Right lobe of liver (tissue), 4 donors: ENCODE data around the gene CD244.

ENCODE experiments used
- POLR2A ChIP-seq: fragments of 450-650 bp; IDR thresholded peaks from one replicate; pipeline ENCODE4 v1.6.1; 2017; ENCODE audit warnings: antibody characterized with exemption, mild to moderate bottlenecking
- TF ChIP-seq, protein P1 (sequence below), 4 donors: fragments of 200-600 bp in 3 of 4; fragments of 450-650 bp in 1 of 4; IDR thresholded peaks; one replicate each; pipeline versions ENCODE4 v1.5.1 to v1.8.0; 2016 to 2022; ENCODE audit warnings: antibody characterized with exemption in 4 of 4, mild to moderate bottlenecking in 2 of 4
- donor health status: DM: no; HTN: no; CAD: no.
- donor health status: DM: no; HTN: no; CAD: no.
- donor health status: DM: no; HTN: yes; CAD: no.

DNA sequence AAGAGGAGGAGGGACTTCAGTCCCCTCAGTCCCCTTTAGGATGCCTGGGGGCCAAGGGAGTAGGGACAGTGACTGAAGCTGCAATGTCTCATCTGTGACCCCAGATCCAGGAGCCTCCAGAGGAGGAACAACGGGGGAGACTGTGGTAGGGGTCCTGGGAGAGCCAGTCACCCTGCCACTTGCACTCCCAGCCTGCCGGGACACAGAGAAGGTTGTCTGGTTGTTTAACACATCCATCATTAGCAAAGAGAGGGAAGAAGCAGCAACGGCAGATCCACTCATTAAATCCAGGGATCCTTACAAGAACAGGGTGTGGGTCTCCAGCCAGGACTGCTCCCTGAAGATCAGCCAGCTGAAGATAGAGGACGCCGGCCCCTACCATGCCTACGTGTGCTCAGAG lies 48.4 kb downstream of the CD244 start:
- TF ChIP-seq, protein P1, sequence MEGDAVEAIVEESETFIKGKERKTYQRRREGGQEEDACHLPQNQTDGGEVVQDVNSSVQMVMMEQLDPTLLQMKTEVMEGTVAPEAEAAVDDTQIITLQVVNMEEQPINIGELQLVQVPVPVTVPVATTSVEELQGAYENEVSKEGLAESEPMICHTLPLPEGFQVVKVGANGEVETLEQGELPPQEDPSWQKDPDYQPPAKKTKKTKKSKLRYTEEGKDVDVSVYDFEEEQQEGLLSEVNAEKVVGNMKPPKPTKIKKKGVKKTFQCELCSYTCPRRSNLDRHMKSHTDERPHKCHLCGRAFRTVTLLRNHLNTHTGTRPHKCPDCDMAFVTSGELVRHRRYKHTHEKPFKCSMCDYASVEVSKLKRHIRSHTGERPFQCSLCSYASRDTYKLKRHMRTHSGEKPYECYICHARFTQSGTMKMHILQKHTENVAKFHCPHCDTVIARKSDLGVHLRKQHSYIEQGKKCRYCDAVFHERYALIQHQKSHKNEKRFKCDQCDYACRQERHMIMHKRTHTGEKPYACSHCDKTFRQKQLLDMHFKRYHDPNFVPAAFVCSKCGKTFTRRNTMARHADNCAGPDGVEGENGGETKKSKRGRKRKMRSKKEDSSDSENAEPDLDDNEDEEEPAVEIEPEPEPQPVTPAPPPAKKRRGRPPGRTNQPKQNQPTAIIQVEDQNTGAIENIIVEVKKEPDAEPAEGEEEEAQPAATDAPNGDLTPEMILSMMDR (IDR thresholded peaks at IDR 0.05): no peak
- no peak for TF ChIP-seq POLR2A
